Measurements from ENCODE around the gene TMEM11.

The TMEM11 gene

GRCh38 chr17:21214015-21214776, at the start of gene TMEM11:
Gene TMEM11, minus strand, starts transcription at chr17:21214161. Its CDS starts 9 bp downstream, at chr17:21214152.
- DNase-seq (ENCODE audit: low read depth), result peak; percentile 98

- peak; percentile 81 for DNase-seq (ENCODE audit: low read depth)
These were observed 49.4 kb upstream of the TMEM11 start for GRCh38 chr17:21263376-21263775.

DNA sequence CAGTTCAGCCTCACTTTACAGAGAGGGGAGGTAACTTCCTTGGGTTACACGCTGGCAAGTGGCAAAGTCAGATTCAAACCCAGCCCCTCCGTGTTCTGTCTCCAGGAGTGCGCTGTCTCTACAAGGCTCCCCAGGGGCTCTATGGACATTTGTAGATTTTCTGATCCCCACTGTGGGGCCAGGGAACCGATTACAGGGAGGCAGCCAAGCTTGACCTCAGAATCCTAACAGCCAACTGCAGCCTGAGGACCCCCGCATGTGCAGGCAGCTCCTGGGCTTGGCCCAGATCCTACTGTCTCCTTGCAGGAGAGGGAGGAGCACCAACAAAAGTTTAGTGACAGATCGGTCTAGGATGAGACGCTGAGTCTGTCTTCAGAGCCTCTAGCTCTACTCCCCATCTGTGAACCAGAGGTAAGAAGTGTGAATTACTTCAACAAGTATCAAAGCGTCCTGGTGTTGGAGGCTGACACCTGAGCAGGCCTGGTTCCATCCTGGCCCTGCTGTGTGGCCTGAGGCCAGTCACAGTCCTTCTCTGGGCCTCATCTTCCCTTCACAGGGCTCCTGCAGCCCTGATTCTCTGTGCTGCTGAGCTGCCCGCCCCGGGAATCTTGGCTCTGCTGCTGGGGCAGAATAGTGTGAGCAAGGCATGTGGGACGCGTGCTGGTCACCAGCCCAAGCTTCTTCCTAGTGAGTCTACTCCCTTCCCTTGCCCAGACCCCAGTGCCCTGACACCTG, 48.5 kb upstream of the TMEM11 start:
- no peak for DNase-seq (ENCODE audit: low read depth)

- DNase-seq (ENCODE audit: low read depth), result no peak
These were observed 44.6 kb upstream of the TMEM11 start for GRCh38 chr17:21258593-21258992.

DNA sequence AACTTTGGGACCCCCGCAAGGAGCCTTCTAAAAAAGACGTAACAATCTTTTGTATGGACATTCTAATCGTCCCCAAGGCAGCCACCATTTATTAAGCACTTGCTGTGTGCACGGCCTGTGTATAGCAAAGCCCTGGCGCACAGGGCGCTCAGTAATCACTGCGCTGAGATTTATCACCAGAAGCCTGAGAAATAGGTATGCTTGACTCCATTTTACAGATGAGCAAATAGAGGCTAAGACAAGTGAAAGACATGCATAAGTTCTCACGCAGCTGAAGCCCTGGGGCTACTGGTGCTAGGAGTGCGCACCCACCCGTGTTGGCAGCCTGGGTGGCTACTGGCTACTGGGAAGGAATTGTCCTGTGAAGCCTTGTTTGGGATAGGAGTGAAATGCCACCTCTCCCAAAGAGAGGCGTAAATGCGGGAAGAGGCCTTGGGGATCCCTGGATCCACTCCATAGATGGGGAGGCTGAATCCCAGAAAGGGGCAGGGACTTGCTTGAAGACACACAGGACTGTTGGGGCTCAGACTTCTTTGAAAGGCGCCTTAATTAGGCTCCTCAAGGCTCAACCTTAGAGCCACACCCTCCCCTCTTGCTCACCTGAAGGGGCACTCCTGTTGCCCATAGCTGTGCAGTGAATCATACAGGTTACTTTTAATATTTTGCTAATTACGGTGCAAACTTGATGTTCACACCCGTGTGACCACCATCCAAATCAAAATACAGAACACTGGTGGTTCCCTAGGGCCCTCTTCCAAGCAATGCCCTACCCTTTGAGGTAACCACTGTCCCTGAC, 39.9 kb upstream of the TMEM11 start:
- no peak for DNase-seq (ENCODE audit: low read depth)

- DNase-seq (ENCODE audit: low read depth), result peak; percentile 85
These were observed 39.1 kb upstream of the TMEM11 start, which contains the start of gene NATD1 for GRCh38 chr17:21252796-21253645. Gene NATD1, minus strand, starts transcription at chr17:21253410. Its CDS starts 146 bp downstream, at chr17:21253264.

DNA sequence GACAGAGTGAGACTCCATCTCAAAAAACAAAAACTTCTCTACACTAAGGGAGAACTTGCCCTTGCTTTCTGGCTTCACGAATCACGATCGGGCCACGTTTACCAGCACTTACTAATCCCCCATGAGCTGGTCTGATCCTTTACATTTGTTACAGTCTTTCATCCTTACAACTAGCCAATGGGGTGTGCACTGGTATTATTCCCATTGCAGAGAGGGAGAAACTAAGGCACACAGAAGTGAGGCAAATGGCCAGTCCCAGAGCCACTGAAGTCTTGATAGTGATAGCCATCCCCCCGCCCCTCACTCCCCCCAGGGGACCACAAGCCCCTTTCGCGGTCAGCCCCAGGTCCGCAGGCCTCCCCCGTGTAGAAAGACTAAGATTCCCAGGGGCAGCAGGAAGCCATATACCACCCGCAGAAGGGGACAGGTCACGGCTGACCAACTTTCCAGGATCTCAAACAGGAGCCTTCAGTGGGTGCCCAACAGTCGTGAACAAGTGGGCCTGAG, 38.4 kb upstream of the TMEM11 start:
- DNase-seq (ENCODE audit: low read depth), result no peak

- no peak for DNase-seq (ENCODE audit: low read depth)
These were observed 37.5 kb upstream of the TMEM11 start for GRCh38 chr17:21251337-21252010.

GRCh38 chr17:21250854-21251253, 36.9 kb upstream of the TMEM11 start:
- no peak for DNase-seq (ENCODE audit: low read depth)

GRCh38 chr17:21249920-21250703, 36.2 kb upstream of the TMEM11 start:
- DNase-seq (ENCODE audit: low read depth), result no peak

GRCh38 chr17:21249086-21249795, 35.3 kb upstream of the TMEM11 start:
- DNase-seq (ENCODE audit: low read depth), result no peak

- DNase-seq (ENCODE audit: low read depth), result no peak
These were observed 34.5 kb upstream of the TMEM11 start for GRCh38 chr17:21248500-21248899.

DNA sequence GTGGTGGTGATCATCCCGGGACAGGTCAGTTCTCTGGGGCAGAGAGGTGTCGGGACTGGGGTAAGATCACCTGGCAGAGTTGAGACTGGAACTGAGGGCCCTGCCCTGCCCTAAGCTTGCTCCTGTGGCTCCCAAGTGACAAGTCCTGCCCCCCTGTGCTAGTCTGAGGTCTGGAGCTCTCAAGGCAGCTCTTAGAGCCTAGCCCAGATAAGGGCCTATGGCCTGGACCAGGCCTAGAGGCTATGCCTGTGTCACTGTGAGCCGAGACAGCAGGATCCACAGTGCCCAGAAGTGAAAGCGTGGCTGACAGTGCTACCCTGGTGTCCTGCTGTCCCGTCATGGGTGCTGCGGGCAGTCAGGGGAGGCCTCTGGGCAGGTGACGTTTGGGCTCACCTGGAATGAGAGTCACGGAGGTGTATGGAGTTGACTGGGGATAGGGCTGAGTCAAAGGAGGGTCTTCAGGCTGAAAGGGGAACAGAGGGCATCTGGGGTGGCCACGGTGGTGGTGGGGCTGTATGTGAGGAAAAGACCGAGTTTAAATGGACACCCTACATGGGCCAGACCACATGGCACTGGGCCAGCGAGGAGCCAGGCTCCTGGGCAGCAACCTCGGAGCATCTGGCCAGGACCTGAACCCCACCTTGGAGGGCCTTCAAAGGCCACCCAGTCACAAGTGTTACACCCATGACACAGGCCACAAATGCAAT, 33.7 kb upstream of the TMEM11 start:
- no peak for DNase-seq (ENCODE audit: low read depth)

GRCh38 chr17:21246698-21247097, 32.7 kb upstream of the TMEM11 start:
- no peak for DNase-seq (ENCODE audit: low read depth)

GRCh38 chr17:21245639-21246084, 31.7 kb upstream of the TMEM11 start:
- DNase-seq (ENCODE audit: low read depth), result no peak

- DNase-seq (ENCODE audit: low read depth), result no peak
These were observed 29.7 kb upstream of the TMEM11 start for GRCh38 chr17:21243516-21244303.

DNA sequence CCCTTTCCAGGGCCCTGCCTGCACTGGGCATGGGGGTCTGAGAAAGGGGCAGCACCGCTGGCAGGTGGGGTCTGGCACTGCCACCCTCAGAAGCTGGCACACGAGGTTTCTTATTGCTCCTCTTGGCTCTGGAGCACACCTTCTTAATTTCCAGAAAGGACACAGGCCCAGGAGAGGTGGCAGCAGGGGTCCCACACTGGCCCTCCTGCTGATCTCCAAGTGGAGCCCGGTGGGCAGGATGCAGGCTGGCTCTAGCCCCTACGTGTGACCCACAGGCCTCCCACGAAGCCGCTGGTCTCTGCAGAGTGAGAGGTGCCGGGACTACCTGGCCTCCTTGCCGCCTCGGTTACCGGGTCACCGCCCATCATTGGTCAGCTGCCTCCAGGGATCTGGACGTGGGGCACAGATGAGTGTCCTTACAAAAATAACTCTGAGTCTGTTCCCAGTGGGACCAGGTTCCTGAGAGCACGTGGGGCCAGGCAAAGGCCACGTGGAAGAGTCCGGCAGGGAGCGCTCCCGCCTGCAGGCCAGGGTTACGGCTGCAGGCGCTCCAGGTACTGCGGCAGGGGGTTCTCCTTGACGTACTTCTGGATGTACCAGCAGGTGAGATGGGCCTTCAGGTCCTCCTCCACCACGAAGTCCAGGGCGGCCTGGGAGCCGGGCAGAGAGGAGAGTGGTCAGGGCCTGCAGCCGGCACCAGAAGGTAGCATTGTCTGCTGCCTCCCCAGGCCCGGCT, 29.0 kb upstream of the TMEM11 start:
- no peak for DNase-seq (ENCODE audit: low read depth)

Data from iris pigment epithelial cell (primary cell).